Endothelial cell of umbilical vein (primary cell): ENCODE data around the gene HMGXB3. TPM values are rescaled to one million over a fixed set of nuclear protein-coding genes. Genes with fewer than 3 reads are reported as not detected.

Experiments
- BruUV-seq: library from RNA; stranded (reverse); fragments of 400-500 nt; replicated peaks from 2 replicates; lab custom pipeline; 2021; lab: Mats Ljungman, UMichigan
- CTCF ChIA-PET: fragments of 300-600, 350-600 bp; sonication (Branson Sonifier 250); formaldehyde crosslinking; loops from one replicate; lab custom pipeline; 2021; ENCODE audit warnings: antibody characterized with exemption, inconsistent platforms; lab: Charles Lee
- POLR2A ChIA-PET: fragments of 300-600, 350-600 bp; sonication (Branson Sonifier 250); formaldehyde crosslinking; loops from one replicate; lab custom pipeline; 2021; ENCODE audit warnings: antibody characterized with exemption, inconsistent platforms; lab: Charles Lee
- DNase-seq: peaks from one replicate; pipeline ENCODE4 v3.0.0-alpha.2; 2011; ENCODE audit warnings: low read depth, low spot score
- FAIRE-seq: peaks from 2 replicates; lab custom pipeline; 2011; peaks lifted over from hg19 to GRCh38; lab: Jason Lieb, UNC
- H2AFZ ChIP-seq: 2 replicates; pipeline ENCODE4 v1.6.0; 2012; ENCODE audit warnings: low read depth, low read length, control low read depth, inconsistent platforms
- H3K27ac ChIP-seq: 2 replicates; pipeline ENCODE4 v1.5.1; 2011; ENCODE audit warnings: low read depth, mild to moderate bottlenecking, control low read depth, low read length, moderate library complexity; ENCODE audit not compliant: insufficient read depth
- H3K27me3 ChIP-seq, 2 experiments: 2 replicates each; pipeline versions ENCODE4 v1.6.0 to v1.6.1; 2011; ENCODE audit warnings: low read length in 2 of 2, mixed read lengths in 1 of 2; ENCODE audit not compliant: control insufficient read depth in 2 of 2, insufficient read depth in 2 of 2
- H3K36me3 ChIP-seq, 2 experiments: 2 replicates in 1 of 2; 3 replicates in 1 of 2; pipeline ENCODE4 v1.5.1; 2011; ENCODE audit warnings: low read length in 2 of 2, mild to moderate bottlenecking in 1 of 2, moderate library complexity in 1 of 2; ENCODE audit not compliant: control insufficient read depth in 2 of 2, insufficient read depth in 2 of 2; ENCODE audit errors: extremely low read depth in 1 of 2
- H3K4me1 ChIP-seq: 3 replicates; pipeline ENCODE4 v1.5.1; 2011; ENCODE audit warnings: mild to moderate bottlenecking, low read length; ENCODE audit not compliant: control insufficient read depth, insufficient read depth; ENCODE audit errors: extremely low read depth
- H3K4me2 ChIP-seq: 2 replicates; pipeline ENCODE4 v1.6.1; 2011; ENCODE audit warnings: low read length, control low read depth, mixed read lengths; ENCODE audit not compliant: insufficient read depth
- H3K4me3 ChIP-seq, 3 experiments: fragments of 200-600 bp in 1 of 3; sonication (generic), shearing (Covaris generic) in 1 of 3; replicated peaks in 1 of 3; 2 replicates each; pipeline ENCODE4 v1.5.1; 2011 to 2016; ENCODE audit warnings: control low read depth in 3 of 3, low read length in 3 of 3, mild to moderate bottlenecking in 2 of 3, inconsistent platforms in 1 of 3, low read depth in 1 of 3, moderate library complexity in 1 of 3; ENCODE audit not compliant: insufficient read depth in 1 of 3
- H3K79me2 ChIP-seq: 2 replicates; pipeline ENCODE4 v1.6.0; 2012; ENCODE audit warnings: low read length, inconsistent platforms; ENCODE audit not compliant: control insufficient read depth, insufficient read depth
- H3K9ac ChIP-seq: replicated peaks from 2 replicates; pipeline ENCODE3; 2011; ENCODE audit warnings: low read length, control low read depth; ENCODE audit not compliant: insufficient read depth; ENCODE audit errors: extremely low read depth
- H3K9me1 ChIP-seq: replicated peaks from 3 replicates; pipeline ENCODE4 v1.6.0; 2011; ENCODE audit warnings: mild to moderate bottlenecking, low read length; ENCODE audit not compliant: control insufficient read depth, insufficient read depth; ENCODE audit errors: extremely low read depth
- H3K9me3 ChIP-seq: replicated peaks from 2 replicates; pipeline ENCODE4 v1.5.1; 2012; ENCODE audit warnings: low read length, inconsistent platforms; ENCODE audit not compliant: control insufficient read depth, insufficient read depth
- H4K20me1 ChIP-seq: replicated peaks from 2 replicates; pipeline ENCODE3; 2011; ENCODE audit warnings: mild to moderate bottlenecking, low read length; ENCODE audit not compliant: control insufficient read depth, insufficient read depth; ENCODE audit errors: extremely low read depth
- EZH2 ChIP-seq: IDR thresholded peaks from 2 replicates; pipeline ENCODE4 v1.6.1; 2012; ENCODE audit warnings: borderline replicate concordance, low read depth, mild to moderate bottlenecking, moderate library complexity, low read length, inconsistent platforms; ENCODE audit not compliant: severe bottlenecking
- FOS ChIP-seq: IDR thresholded peaks from 2 replicates; pipeline ENCODE4 v1.6.1; 2011; ENCODE audit warnings: mild to moderate bottlenecking, low read length, moderate library complexity, borderline replicate concordance; ENCODE audit not compliant: insufficient read depth
- GATA2 ChIP-seq: IDR thresholded peaks from 2 replicates; pipeline ENCODE4 v1.7.0; 2011; ENCODE audit warnings: low read depth, mild to moderate bottlenecking, moderate library complexity, mixed read lengths, low read length; ENCODE audit not compliant: insufficient read length, insufficient read depth
- JUN ChIP-seq: IDR thresholded peaks from 2 replicates; pipeline ENCODE4 v1.6.1; 2011; ENCODE audit warnings: borderline replicate concordance, low read depth; ENCODE audit not compliant: insufficient read length, insufficient read depth
- MYC ChIP-seq: IDR thresholded peaks from one replicate; pipeline ENCODE4 v1.6.1; 2011; ENCODE audit warnings: mild to moderate bottlenecking, low read depth, low read length
- POLR2A ChIP-seq: IDR thresholded peaks from 2 replicates; pipeline ENCODE4 v1.6.1; 2012; ENCODE audit warnings: low read depth, mild to moderate bottlenecking, control low read depth, low read length
- POLR2AphosphoS5 ChIP-seq: IDR thresholded peaks from 2 replicates; pipeline ENCODE4 v1.6.1; 2012; ENCODE audit warnings: low read depth, mild to moderate bottlenecking, control low read depth, low read length, moderate library complexity; ENCODE audit not compliant: insufficient read depth
- dilution Hi-C: fragments of 300-500 bp; cut with MboI; formaldehyde crosslinking; loops from one replicate; pipeline ENCODE4 v1.15.0; 2019; ENCODE audit warnings: low sequenced_read_pairs; ENCODE audit not compliant: extremely low pct_ligation_motif_present
- intact Hi-C: fragments of 100-400 bp; cut with micrococcal nuclease; formaldehyde crosslinking; loops from one replicate; pipeline ENCODE4 v1.10.0; 2022
- polyA plus RNA-seq, 4 experiments: library from polyadenylated mRNA; depleted of rRNA in 3 of 4; stranded (reverse) in 3 of 4; unstranded in 1 of 4; fragments of >200 nt; gene quantifications; 2 replicates each; pipeline versions ENCODE4 v1.2.1 to v1.2.3, GENCODE V29; 2011 to 2012; ENCODE audit warnings: missing spikeins in 1 of 4
- total RNA-seq: library from RNA; stranded (reverse); gene quantifications from 2 replicates; pipeline ENCODE4 v1.2.3, GENCODE V29; 2021
- TF ChIP-seq, protein P1 (sequence below): IDR thresholded peaks from 2 replicates; pipeline ENCODE4 v1.6.1; 2011; ENCODE audit not compliant: insufficient read depth, insufficient read length
- TF ChIP-seq, protein P2 (sequence below), 2 donors: IDR thresholded peaks; 1 replicate in 1 of 2; 2 replicates in 1 of 2; pipeline ENCODE4 v1.5.1; 2011; ENCODE audit warnings: low read length in 2 of 2, mild to moderate bottlenecking in 2 of 2, moderate library complexity in 2 of 2, control low read depth in 1 of 2, inconsistent platforms in 1 of 2, low read depth in 1 of 2; ENCODE audit not compliant: insufficient read depth in 1 of 2; ENCODE audit errors: extremely low read depth in 1 of 2

Gene HMGXB3
- total and polyA plus RNA-seq, 2 donors (not counting 3 experiments of a cell fraction or from before 2014, with no cell fraction given) = 34.8 to 52.6 TPM

DNA sequence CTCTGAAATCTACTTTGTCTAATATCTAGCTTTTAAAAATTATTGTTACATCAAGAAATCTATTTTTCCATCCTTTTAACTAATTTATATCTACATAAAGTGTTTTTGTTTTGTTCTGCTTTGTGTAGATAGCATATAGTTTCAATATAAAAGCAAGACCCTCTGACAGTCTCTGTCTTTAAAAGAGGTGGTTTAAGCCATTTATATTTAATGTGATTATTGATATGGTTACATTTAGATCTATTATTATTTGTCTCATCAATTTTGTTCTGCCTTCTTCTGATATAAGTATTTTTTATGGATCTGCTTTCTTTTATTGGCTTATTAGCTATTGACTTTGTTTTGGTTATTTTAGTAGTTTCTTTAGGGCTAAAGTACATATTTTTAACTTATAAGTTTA lies 16.0 kb downstream of the HMGXB3 start:
- Histone ChIP-seq H3K9me1 (no peaks in the 10 kb centered on the region), H3K9me3 (no peaks in the 10 kb centered on the region), H3K4me2 (peak overlapping the region; percentile 14), H3K4me3 (no peak overlapping the region), H3K36me3 (peaks cover 18 to 20% of the 10 kb centered on the region in 2 experiments), H3K27me3 (no peaks in the 10 kb centered on the region), H2AFZ (no peak overlapping the region), H3K9ac (no peak overlapping the region), H3K27ac (no peak overlapping the region), H3K4me1 (peaks cover 34% of the 10 kb centered on the region), H4K20me1 (no peaks in the 10 kb centered on the region), H3K79me2 (peaks cover 4% of the 10 kb centered on the region)
- dilution Hi-C loops = no loop called here
- ChIA-PET POLR2A (no interaction called here), CTCF (interaction anchor here (0.8 to 2.5 kb wide), 5 partner anchors 9 to 57 kb away, joined by 3 to 12 read pairs (median 3); no protein-coding TSS in a partner anchor)
- DNase-seq (no peak), FAIRE-seq (no peak)
- no peak for TF ChIP-seq JUN
- TF ChIP-seq EZH2 = no peak
- TF ChIP-seq, protein P1, sequence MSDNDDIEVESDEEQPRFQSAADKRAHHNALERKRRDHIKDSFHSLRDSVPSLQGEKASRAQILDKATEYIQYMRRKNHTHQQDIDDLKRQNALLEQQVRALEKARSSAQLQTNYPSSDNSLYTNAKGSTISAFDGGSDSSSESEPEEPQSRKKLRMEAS = no peak
- TF ChIP-seq MYC = no peak
- intact Hi-C loops = no loop called here
- BruUV-seq = no TSS peak

DNA sequence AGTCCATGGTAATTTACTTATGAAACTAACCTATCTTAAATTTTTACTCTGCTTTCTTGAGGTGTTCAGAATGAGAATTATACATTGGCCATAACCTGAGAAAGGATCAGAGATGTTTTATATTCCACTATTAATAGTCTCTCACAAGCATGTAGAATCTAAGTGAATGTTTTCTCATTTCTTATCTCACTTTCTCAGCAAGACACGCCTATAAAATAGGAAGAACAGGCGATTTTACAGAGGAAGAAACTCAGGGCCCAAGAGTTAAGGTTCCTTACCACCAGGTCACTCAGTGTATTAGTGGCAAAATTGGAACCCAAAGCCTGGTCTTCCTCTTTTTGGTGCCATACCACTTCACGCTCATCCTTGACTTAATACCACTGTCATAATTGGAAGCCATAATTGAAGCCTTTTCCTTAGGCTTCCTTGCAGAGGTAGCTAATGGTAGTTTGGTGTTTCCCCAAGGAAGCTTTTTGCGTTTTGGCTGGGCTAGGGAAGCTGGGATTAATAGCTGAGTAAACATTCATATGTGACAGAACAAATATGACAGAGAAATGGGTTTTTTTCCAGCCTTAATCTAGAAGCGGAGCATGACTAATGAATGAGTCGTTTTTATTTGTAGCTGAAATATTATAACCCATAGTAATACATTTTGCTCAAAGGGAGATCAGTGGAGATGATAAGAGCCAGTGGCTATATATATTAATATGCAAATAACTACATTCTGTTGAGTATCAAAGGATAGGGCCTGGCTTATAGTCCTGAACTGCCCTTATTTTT lies 16.9 kb downstream of the HMGXB3 start:
- POLR2A ChIA-PET = no interaction called here
- FAIRE-seq = peak; percentile 83
- no peaks in the 10 kb centered on the region for H4K20me1 ChIP-seq
- dilution Hi-C loops (no loop called here), intact Hi-C loops (no loop called here)
- BruUV-seq = no TSS peak
- CTCF ChIA-PET = interaction anchor here (0.8 to 2.5 kb wide), 6 partner anchors 10 to 58 kb away, joined by 3 to 12 read pairs (median 4); no protein-coding TSS in a partner anchor
- peak; percentile 96 for TF ChIP-seq GATA2
- TF ChIP-seq POLR2A = no peak
- TF ChIP-seq, protein P2, sequence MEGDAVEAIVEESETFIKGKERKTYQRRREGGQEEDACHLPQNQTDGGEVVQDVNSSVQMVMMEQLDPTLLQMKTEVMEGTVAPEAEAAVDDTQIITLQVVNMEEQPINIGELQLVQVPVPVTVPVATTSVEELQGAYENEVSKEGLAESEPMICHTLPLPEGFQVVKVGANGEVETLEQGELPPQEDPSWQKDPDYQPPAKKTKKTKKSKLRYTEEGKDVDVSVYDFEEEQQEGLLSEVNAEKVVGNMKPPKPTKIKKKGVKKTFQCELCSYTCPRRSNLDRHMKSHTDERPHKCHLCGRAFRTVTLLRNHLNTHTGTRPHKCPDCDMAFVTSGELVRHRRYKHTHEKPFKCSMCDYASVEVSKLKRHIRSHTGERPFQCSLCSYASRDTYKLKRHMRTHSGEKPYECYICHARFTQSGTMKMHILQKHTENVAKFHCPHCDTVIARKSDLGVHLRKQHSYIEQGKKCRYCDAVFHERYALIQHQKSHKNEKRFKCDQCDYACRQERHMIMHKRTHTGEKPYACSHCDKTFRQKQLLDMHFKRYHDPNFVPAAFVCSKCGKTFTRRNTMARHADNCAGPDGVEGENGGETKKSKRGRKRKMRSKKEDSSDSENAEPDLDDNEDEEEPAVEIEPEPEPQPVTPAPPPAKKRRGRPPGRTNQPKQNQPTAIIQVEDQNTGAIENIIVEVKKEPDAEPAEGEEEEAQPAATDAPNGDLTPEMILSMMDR (IDR thresholded peaks at IDR 0.05; ENCODE audit: extremely low read depth in 1 of 2, insufficient read depth in 1 of 2, low read depth in 1 of 2, low read length in 2 of 2) = no peak
- no peak for TF ChIP-seq MYC
- TF ChIP-seq FOS = peak; percentile 66
- no peak for TF ChIP-seq POLR2AphosphoS5
- no peak for TF ChIP-seq EZH2
- no peaks in the 10 kb centered on the region for H3K9me1 ChIP-seq
- peaks cover 4% of the 10 kb centered on the region for H3K79me2 ChIP-seq
- peak overlapping the region; percentile 61 for H3K27ac ChIP-seq
- H3K9ac ChIP-seq = peak overlapping the region; percentile 34
- no peaks in the 10 kb centered on the region for H3K27me3 ChIP-seq
- H3K36me3 ChIP-seq = peaks cover 15 to 20% of the 10 kb centered on the region in 2 experiments
- no peaks in the 10 kb centered on the region for H3K9me3 ChIP-seq
- no peak overlapping the region for H3K4me3 ChIP-seq
- H3K4me2 ChIP-seq = peak overlapping the region; percentile 40
- H3K4me1 ChIP-seq = peaks cover 38% of the 10 kb centered on the region
- DNase-seq = peak; percentile 69
- no peak overlapping the region for H2AFZ ChIP-seq
